Fibroblast of skin of back (primary cell): ENCODE measurements around the gene TRIOBP.

Source experiments
- DNase-seq: peaks from one replicate; pipeline ENCODE4 v3.0.0-alpha.2; 2013

TRIOBP gene

DNA sequence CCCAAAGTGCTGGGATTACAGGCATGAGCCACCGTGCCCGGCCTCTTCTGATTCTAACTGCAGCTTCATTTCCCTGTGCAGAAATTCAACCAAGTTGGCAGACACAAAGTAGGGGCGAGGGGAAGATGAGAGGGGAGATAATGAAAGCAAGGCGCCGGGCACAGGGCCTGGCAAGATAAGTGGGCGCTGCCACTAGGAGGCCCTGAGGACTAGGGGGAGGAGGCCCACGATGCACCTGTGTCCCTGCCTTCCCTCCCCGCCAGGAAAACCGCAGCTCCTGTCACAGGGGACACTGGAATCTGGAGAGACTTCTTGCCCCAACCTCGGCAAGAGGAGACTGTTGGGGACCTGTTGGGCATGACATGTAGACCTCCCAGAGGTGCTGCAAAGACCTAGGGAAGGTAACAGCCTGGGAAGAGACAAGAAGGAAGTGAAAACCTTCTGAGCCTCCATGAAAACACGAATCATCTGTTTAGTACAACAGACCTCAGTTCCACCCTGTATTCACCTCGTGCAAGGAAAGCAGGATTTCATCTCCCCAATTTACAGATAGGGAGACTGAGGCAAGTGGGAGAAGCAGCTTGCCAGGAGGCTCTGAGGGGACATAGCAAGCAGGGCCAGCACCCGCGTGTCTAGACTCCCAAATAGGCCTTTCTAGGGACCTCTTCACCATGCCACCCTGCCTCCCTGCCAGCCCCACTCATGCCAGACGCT is 24.5 kb upstream of the TRIOBP start:
- no peak for DNase-seq

DNA sequence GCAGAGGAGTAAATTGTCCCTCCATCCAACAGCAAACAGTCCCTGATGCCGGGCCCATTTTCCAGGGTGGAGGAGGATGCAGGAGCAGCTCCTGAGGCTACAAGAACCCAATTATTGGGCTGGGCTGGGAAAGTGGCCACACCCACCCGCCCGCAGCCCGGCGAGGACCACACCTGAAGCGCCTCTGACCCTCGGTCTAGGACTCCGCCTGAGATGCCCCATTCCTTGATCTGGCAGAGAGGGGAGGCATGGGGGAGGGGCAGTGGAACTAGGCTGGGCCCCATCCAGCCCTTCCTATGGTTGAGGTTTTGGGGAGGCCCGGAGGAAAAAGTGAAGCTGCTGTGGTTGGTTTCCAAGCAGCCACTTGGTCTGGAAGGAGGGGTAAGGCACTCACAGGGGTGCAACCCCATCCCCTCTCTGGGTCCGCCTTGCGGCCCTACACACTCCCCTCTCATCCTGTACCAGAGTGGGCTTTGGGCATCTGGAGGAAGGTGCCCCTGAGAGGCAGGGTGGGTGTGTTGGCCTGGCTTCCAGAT is 23.9 kb upstream of the TRIOBP start:
- DNase-seq = no peak

DNA sequence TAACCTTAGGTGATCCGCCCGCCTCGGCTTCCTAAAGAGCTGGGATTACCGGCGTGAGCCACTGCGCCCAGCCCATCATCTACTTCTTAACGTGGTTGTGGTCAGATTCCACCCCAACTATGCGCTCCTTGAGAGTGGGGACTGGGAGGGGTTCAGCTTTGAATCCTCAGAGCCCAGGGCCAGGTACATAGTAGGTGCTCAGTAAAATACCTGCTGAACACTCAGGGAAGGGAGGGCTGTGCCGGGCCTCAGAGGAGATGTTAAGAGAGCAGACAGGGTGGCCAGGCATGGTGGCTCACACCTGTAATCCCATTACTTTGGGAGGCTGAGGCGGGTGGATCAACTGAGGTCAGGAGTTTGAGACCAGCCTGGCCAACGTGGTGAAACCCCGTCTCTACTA is 22.6 kb upstream of the TRIOBP start:
- DNase-seq = no peak

DNA sequence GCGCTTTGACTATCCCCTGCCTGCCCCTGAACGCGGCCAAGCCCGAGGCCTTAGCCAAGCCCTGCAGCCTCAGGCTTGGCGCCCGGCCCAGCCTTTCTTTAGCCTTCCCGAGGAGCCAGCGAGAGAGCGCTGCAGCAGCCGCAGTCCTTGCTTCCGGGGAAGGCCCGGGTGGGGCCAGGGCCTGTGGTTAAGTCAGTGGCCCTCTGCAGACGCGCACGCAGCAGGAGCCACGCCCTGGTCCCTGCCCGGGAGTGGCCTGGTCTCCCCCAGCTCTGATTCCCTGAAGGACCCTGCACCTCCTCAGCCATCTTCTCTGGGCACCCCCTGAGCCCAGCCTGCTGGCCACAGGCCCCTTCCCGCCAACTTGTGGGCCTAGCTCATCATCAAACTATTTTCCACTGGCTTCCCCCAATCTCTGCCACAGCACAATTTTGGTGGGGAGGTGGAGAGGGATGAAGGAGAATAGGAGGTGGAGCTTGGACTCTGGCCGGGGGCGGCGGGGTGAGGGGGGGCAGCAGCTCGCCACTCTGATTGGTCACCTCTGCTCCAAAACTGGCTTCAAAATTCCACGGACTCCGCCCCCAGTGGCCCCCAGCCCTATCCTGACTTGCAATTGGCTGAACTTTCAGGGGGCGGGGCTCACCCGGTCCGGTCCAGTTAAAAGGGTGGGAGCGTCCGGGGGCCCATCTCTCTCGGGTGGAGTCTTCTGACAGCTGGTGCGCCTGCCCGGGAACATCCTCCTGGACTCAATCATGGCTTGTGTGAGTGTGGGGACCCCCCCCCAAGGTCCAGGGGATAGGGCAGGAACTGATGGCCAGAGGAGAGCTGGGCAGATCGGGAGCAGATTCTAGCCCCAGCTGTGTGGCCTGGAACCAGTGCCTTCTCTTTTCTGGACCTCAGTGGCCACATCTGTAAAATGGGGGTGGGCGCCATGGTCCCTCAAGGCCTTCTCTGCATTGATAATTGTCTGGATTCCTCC is 21.6 kb upstream of the TRIOBP start, which contains the start of gene LGALS1:
Gene LGALS1, plus strand, starts transcription at position 686 of the 979 bp plus-strand sequence. Its CDS starts 67 bp downstream, at position 753.
- peak; percentile 98 for DNase-seq

DNA sequence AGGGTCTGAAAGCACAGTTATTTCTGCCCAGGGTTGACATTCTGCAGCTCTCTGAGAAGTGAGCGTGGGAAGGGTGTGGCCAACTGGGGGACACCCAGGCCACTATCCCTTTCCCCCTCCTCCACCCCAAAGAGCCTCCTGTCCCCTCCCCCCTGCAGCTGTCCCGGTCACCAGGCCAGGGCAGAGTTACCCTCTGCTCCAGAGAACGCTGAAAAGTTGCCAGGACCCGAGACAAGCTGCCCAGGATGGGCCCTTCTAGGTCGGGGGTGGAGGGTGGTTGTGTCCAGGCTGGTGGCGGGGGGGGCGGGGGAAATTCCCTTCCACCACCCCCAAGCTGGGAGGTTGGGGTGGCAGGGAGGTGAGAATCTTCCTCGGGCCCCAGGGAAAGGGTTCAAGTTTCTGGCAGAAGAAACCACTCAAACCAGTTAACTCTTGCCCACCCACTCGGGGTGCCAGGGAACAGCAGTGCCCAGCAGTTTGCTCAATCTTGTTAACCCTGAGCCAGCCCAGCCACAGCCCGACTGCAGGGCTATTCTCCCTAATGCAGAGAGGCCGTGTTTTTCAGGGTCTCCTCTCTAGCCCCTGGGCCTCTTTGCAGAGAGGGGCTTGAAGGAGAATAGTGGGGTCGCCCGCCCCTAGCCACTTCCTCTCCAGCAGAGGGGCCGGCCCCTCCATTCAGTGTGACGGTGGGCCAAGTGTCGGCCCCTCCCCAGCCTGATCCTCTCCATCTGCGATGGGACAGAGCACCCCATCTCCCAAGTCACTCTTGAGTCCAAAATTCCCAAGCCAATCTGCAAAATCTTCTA is 20.7 kb upstream of the TRIOBP start:
- peak; percentile 38 for DNase-seq

DNA sequence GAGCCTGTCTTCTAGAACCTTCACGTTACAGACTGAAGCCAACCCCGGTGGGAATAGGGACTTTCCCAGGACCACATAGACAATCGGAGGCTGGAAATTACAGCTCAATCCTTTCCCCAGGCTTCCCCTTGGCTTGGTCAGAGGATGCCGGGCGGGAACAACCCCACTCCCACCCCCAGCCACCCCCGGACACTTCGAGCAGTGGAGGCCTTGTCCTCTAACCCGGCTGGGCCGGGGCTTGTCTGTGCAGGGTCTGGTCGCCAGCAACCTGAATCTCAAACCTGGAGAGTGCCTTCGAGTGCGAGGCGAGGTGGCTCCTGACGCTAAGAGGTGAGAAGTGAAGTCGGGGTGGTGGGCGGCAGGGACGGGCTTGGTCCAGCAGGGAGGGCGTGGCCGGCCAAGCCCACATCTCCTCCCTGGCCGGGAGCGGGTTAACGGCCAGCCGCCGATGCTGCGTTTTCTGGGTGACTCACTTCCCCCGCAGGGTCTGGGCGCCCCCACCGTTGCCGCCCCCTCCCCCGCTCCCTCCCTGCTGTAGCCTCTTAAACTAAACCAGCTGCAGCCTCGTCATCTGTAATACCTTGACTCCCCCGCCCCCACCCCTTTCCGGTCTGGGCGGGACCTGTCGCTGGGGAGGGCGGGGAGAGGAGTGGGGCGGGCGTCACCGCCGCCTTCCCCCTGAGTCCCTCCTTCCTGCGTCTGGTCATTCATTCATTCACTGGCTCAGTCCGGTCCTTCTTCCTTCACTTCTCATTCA is 19.9 kb upstream of the TRIOBP start:
- peak; percentile 98 for DNase-seq

DNA sequence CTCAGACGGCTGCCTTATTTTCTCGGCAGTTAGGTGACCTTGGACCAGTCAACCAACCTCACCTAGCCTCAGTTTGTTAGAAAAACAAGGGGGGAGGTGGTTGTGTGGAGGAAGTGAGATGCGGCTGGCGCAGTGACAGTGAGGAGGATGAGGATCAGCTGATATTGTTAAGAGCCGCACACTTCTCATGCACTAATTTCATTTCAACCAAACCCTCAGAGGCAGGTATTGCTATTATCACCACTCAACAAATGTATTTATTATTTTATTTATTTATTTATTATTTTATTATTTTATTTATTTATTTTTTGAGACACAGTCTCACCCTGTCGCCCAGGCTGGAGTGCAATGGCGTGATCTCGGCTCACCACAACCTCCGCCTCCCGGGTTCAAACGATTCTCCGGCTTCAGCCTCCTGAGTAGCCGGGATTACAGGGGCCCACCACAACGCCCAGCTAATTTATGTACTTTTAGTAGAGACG is 19.3 kb upstream of the TRIOBP start:
- DNase-seq = no peak

DNA sequence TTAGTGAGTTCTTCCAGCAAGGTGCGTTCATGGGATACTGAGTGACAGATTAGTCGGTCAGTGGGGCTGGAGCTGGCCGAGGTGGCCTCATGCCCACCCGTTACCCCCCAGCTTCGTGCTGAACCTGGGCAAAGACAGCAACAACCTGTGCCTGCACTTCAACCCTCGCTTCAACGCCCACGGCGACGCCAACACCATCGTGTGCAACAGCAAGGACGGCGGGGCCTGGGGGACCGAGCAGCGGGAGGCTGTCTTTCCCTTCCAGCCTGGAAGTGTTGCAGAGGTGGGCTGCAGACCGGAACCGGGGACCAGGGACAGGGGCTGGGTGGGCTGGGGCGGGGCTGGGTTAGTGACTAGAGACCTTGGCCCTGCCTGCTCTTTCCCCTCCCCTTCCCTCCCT is 18.5 kb upstream of the TRIOBP start:
- no peak for DNase-seq

DNA sequence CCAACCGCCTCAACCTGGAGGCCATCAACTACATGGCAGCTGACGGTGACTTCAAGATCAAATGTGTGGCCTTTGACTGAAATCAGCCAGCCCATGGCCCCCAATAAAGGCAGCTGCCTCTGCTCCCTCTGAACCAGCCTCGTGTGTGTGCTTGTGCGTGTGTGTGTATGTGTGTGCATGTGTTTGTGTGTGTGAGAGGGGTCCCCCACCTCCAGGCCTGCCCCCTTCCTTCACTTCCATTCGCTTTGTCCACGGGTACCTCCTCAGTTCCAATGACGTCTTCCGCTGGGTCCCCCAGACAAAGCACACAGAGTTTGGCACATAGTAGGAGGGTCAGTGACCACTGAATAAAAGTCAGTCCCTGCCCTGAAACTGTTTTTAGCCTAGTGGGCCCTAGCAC is 17.2 kb upstream of the TRIOBP start:
- no peak for DNase-seq

DNA sequence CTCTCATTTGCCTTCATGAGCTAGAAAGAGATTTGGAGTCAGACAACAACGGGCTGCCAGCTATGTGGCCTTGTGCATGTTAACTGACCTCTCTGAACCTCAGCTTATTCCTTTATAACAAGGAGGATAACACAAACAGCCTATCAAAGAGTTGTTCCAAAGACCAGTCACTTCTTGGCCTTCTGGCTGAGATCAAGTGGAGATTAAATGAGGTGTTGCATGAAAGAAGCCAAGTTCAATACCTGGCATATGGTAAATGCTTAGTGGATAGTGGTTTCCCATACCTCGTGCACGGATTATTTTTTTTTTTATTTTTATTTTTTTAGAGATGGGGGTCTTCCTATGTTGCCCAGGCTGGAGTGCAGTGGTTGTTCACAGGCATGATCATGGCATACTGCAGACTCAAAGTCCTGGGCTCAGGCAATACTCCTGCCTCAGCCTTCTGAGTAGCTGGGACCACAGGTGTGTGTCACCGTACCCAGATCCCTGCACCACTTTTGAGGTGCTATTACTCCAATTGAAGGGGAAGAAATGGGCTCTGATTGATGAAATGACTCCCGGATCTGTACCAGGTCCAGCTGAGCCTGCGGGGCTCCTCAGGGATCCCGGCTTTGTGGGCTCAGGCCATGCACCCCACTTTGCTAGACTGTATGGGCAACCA is 16.5 kb upstream of the TRIOBP start:
- peak; percentile 20 for DNase-seq

DNA sequence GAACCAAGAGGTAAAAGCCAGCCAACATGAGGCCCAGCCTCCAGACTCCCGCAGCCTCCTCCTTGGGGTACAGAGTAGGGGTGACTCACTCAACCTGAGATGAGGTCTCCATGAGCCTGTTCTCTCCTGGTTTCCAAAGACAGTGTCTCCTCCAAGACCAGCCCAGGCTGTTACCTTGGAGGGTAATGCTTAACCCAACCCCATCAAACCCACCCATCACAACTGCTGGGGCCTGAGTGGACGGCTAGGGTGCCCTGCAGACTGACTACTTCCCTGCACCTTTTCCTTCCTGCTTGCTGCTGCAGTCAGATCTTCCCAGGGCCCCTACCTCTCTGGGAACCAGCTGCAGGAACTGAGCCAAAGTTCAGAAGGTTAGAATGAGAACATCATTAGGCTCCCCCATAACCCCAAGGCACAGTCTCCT is 15.8 kb upstream of the TRIOBP start:
- DNase-seq = peak; percentile 48

DNA sequence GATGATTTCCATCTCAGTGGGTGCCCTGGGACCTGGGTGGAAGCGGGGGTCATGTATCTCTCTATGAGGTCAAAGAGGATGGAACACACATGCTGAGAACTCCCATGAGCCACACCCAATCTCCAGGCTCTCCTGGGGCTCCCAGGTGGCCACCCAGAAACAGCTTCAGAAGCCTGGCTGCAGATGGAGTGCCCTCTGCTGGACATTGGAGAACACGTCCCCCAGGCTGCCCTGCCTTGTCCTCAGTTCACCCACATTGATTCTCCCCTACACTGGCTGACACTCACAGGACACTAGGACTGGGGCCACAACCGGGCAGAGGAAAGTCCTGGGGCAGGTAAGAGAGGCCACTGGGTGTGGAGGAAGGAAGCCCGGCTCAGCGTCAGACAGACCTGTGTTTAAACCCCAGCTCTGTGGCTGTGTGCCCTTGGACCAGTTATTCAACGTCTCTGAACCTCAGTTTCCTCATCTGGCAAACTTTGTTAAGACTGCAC is 15.2 kb upstream of the TRIOBP start:
- DNase-seq = peak; percentile 77

DNA sequence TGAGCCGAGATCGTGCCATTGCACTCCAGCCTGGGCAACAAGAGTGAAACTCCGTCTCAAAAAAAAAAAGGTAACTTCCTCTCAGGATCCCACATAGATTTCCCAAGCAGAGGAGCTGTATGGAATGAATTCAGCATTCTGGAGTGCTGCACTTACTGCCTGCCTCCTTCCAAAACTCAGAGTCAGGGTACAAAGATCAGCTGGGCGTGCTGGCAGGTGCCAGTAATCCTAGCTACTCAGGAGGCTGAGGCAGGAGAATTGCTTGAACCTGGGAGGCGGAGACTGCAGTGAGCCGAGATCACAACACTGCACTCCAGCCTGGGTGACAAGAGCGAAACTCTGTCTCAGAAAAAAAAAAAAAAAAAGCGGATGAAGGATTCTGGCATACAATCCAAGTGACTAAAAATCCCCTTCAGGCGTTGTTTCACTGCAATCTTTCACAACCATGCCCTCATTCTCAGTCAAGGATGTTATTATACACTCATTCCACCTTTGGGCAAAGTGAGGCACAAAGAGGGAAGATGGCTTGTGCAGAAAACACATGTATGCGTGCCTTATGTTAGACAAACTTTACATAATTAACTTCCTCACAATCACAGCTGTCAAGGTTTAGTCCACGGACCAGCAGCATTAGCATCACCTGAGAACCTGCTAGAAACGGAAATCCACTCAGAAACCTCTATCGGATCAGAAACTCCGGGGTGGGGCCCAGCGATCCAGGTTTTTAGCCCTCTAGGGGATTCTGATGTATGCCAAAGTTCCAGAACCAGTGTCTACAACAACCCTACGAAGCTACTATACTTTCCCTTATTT is 11.8 kb upstream of the TRIOBP start:
- DNase-seq = no peak

DNA sequence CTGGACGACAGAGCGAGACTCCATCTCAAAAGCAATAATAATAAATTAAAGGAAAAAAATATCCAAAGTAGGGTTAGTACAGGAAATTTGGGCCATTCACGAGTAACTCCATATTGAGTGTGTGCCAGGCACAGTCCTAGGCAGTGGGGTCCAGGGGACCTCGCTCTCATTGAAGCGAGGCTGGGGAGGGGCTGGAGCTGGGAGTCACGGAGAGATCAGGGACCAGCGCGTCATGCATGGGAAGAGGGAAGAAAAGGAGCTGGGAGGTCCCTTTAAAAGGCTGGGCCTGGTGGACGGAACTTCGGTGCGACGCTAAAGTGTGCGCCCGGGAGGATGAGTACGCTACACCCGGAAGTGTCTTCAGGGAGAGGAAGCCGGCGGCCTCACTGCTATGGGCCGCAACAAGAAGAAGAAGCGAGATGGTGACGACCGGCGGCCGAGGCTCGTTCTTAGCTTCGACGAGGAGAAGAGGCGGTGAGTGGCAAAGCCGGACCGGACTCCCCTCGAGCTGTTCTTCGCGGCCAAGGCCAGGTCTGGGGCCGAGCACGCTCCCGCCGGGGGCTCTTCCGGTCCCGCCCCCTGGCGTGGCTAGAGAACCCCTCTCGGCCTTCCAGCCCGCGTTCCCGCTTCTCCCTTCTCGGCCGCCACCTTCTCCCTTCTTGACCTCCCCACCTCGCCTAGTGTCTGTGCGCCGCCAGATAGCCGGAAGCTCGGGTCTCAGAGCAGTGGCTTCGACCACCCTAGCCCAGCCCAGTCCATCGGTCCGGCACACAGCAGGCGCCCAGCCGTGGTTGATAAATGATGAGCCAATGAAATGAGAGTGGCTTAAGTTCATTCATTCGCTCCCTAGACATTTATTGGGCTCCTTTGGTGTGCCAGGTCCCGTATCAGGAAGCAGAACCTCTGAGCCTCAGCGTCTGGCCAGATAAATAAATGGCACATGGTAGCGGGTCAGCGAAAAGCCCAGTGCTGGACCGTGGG is 10.6 kb upstream of the TRIOBP start, which contains the start of gene NOL12:
Gene NOL12, plus strand, starts transcription at position 342 of the 981 bp plus-strand sequence. Its CDS starts 50 bp downstream, at position 392.
- peak; percentile 89 for DNase-seq

DNA sequence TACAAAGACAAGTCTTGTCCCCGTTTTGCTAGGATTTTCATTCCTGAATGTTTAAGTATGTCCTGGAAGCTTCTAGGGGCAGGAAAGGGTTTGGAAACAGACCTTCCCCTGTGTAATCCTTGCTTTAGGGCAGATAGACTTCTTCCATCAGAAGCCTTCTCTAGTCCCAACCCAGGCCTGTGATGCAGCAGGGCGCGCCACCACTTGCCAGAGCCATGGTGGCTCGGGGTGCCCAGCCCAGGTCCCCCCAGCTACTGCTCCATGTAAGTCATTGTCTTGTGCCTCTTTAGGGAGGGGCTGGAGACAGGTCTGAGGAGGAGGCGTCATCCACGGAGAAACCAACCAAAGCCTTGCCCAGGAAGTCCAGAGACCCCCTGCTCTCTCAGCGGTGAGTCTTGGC is 6.4 kb upstream of the TRIOBP start:
- DNase-seq = no peak

DNA sequence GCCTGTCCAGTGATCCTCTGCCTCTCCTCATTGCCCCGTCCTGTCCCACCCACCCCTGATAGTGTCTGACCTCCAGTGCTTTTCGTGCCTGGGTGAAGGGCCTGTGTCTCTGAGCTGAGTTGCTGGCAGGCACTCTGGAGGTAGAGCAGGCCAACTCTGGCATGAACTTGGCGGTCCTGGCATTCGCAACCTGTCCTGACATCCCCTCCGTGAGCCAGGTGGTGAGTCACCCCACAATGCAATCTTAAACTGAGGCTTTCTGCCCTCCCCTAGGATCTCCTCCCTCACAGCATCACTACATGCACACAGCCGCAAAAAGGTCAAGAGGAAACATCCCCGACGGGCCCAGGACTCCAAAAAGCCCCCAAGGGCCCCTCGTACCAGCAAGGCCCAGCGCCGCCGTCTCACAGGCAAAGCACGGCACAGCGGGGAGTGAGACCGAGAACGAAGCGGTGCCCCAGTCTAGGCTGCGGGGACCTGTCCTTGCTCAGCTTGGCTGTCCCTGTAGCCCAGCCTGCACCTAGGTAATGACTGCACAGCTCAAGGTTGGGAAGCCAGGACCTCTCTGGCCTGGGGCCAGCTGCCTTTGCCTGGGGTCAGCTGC is 5.8 kb upstream of the TRIOBP start:
- DNase-seq = no peak

DNA sequence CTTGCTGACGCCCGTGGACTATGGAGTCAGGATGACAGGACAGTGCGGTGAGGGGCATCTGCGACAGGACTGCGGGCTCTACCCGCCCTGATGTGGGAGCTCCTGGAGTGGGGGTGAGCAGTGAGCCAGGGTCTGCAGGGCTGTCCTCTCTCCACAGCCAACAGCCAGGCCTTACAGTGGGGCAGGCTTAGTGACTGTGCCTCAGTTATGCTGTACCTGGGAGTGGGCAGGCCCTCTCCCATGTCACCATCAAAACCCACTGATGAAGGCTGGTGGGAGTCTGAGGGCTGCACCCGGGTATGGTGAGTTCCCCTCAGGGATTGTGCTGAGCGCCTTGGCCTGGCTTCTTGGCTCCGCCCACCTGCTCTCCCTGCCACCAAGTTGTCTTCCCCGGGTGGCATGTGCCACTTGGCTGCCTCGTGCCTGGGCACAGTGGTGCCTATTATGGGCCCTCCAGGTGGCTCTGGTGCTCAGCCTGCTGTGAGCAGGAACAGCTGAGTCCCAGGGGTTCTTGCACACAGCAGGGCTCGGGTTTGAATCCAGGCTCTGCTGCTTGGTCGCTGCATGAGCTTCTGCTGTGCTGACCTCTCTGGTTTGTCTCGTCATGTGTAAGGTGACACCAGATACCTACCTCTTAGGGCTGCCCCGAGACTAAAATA is 4.1 kb upstream of the TRIOBP start:
- DNase-seq = no peak
